ENCODE data around the gene DEFB124. TPM values are rescaled to one million over a fixed set of nuclear protein-coding genes. Genes with fewer than 3 reads are reported as not detected.
"Not testable (repeated sequence)": the region's sequence is repeated elsewhere in the genome, so short reads cannot be mapped to it uniquely, and the experiment has no call there.

The DEFB124 gene
- total RNA-seq, 4 donors from 2014 or later: not detected

DNA sequence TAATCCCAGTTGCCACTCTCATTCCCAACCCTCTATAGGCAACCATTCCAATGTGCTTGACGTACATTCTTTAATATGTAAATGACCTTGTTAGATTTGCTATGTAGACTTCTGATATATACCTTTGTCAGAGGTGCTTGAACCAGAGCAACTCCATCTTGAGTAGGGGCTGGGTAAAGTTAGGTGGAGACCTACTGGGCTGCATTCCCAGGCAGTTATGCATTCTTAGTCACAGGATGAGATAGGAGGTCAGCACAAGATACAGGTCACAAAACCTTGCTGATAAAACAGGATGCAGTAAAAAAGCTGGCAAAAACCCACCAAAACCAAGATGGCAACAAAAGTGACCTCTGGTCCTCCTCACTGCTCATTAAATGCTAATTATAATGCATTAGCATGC is 31.0 kb upstream of the DEFB124 start:
- DNase-seq (ENCODE audit: low spot score in 2 of 2): no peak
- TF ChIP-seq POLR2A (IDR thresholded peaks at IDR 0.05) (no peak), CTCF (IDR thresholded peaks at IDR 0.05) (no peak)
- H3K4me3 ChIP-seq (ENCODE audit: low read depth, poor library complexity, severe bottlenecking): no peak overlapping the region
- 81 to 97% methylated on average over 1 of the region's 1 CpG for WGBS, 2 donors
- intact Hi-C loops (cut with DNase I; ENCODE audit: low total_unique reads): no loop called here

DNA sequence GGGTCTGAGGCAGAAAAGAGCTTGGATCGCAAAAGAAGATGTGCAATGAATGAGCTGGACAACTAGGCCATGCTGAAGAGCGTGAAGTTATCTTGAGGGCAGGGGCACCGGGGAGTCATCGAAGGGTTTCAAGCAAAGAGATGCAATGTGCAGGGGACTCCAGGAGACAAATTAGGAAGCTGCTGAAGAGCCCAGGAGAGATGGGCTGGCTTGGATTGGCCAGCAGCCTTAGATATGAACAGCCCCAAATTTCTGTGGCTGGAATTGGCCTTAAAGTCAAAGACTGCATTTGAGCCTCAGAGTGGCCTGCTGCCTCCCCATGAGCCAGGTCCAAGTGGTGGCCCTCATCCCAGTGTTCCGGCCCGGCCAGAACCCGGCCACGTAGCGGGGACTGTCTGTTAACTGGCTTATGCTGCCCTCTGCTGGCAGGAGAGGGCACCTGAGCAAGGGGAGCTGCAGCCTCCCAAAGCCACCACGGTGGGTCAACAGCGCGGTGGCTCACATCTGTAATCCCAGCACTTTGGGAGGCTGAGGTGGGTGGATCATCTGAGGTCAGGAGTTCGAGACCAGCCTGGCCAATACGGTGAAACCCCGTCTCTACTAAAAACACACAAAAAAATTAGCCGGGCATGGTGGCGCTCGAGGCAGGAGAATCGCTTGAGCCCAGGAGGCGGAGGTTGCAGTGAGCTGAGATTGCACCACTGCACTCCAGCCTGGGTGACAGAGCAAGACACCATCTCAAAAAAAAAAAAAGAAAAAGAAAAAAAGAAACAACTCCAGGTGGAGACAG is 28.2 kb upstream of the DEFB124 start:
- 40 to 43% methylated on average over 15 to 17 of the region's 20 CpGs for WGBS, 2 donors

DNA sequence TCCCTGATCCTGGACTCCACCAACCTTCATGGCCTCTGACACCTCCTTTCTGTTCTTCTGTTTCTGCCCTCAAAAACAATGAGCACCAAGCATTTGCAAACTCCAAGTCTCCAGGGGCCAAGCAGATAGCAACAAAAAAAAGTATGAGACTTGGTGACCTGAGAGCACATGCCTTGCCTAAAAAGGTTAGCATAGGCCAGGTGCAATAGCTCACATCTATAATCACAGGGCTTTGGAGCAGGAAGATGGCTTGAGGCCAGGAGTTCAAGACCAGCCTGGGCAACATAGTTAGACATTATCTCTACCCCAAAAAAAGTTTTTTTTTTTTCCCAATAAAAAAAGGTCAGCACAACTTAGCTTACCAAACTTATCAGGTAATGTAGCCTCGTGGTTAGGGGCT is 25.6 kb upstream of the DEFB124 start:
- intact Hi-C loops (cut with DNase I; ENCODE audit: low total_unique reads): loop anchor here (5.0 kb wide), 1 partner anchor 38 kb away; no protein-coding TSS in a partner anchor
- WGBS, 2 donors: 50 to 76% methylated on average over 1 of the region's 1 CpG
- no peak for DNase-seq (ENCODE audit: low spot score in 2 of 2)
- H3K4me3 ChIP-seq (ENCODE audit: low read depth, poor library complexity, severe bottlenecking): no peak overlapping the region
- TF ChIP-seq POLR2A (IDR thresholded peaks at IDR 0.05) (no peak), CTCF (IDR thresholded peaks at IDR 0.05) (no peak)

More for the DNA sequence above, 28.2 kb upstream of the DEFB124 start:
- TF ChIP-seq CTCF (IDR thresholded peaks at IDR 0.05): peak in 2 of 3 donors; percentile 81 to 93
- DNase-seq (ENCODE audit: low spot score in 2 of 2): peak; percentile 72 to 95
- not testable (repeated sequence) for H3K4me3 ChIP-seq (ENCODE audit: low read depth, poor library complexity, severe bottlenecking)
- intact Hi-C loops (cut with DNase I; ENCODE audit: low total_unique reads): loop anchor here (5.0 kb wide), 1 partner anchor 41 kb away; no protein-coding TSS in a partner anchor

- intact Hi-C loops (cut with DNase I; ENCODE audit: low total_unique reads): no loop called here
- no peak for TF ChIP-seq POLR2A (IDR thresholded peaks at IDR 0.05)
- DNase-seq (ENCODE audit: low spot score in 2 of 2): no peak
- WGBS, 2 donors: 29 to 42% methylated on average over 6 of the region's 6 CpGs
- no peak overlapping the region for H3K4me3 ChIP-seq (ENCODE audit: low read depth, poor library complexity, severe bottlenecking)
Observed at GRCh38 chr20:31497838-31498540, 23.1 kb upstream of the DEFB124 start.

DNA sequence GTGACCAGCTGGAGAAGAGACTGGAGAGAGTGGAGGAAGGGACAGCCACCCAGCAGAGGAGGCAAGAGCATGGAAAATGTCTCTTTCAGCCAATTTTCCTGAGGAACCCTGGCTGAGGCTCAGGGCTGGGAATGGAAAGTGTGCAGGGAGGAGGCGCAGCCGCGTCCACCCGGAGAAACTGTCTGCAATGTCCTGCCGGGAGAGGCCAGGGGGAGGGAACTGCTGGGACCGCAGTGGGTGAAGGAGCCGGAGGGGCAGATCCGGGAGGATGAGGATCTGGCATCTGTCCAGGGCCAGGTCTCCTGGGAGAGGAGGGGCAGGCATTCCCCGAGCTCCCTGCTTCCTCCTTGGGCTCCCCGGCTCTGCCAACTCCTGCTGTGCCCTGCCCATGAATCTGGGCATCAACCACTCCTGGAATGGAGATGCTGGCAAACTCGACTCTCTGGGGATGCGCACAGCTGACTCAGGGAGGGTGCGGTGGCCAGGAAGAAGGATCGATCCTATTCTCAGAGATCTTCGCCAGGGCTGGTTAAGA is 21.9 kb upstream of the DEFB124 start:
- intact Hi-C loops (cut with DNase I; ENCODE audit: low total_unique reads): no loop called here
- H3K4me3 ChIP-seq (ENCODE audit: low read depth, poor library complexity, severe bottlenecking): no peak overlapping the region
- peak in 1 of 2 donors; percentile 92 for DNase-seq (ENCODE audit: low spot score in 2 of 2)
- WGBS, 2 donors: 11% methylated on average over 13 to 14 of the region's 15 CpGs
- no peak for TF ChIP-seq POLR2A (IDR thresholded peaks at IDR 0.05)
- TF ChIP-seq CTCF (IDR thresholded peaks at IDR 0.05): no peak

GRCh38 chr20:31494131-31494530 is 19.2 kb upstream of the DEFB124 start:
- no peak for TF ChIP-seq POLR2A (IDR thresholded peaks at IDR 0.05)
- TF ChIP-seq CTCF (IDR thresholded peaks at IDR 0.05): no peak
- intact Hi-C loops (cut with DNase I; ENCODE audit: low total_unique reads): no loop called here
- no peak overlapping the region for H3K4me3 ChIP-seq (ENCODE audit: low read depth, poor library complexity, severe bottlenecking)
- DNase-seq (ENCODE audit: low spot score in 2 of 2): no peak
- 38 to 54% methylated on average over 2 of the region's 2 CpGs for WGBS, 2 donors

All from lower leg skin (tissue), 4 donors.